ENCODE measurements around the gene C4orf51.

Gene C4orf51

GRCh38 chr4:145756244-145756643 lies 76.3 kb downstream of the C4orf51 start:
- no peak for DNase-seq

GRCh38 chr4:145757188-145757587 lies 77.2 kb downstream of the C4orf51 start:
- no peak for DNase-seq

GRCh38 chr4:145760176-145760575 lies 80.2 kb downstream of the C4orf51 start:
- DNase-seq = no peak

- peak in 32 of 58 donors; percentile 9 to 69 (median 28) for DNase-seq
Measured at GRCh38 chr4:145760961-145761929, 81.3 kb downstream of the C4orf51 start.

DNA sequence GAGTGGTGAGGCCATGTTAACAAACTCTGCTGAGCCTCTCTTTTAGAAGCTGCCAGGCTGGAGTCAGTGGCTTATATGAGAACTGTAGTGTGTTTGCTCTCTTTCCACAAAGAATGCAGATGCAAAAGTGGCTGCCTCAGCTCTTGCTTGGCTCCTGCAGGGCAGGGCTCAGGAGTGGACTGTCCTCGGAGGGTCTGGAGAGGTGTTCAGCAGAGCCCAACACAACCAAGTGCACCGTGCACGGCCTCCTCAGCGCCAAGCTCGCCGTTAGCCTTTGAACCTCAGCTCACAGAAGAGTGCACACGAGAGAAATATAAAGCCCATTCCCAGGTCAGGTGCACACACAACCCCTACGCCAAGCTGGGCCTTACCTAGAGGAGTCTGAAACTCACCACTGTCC lies 82.8 kb downstream of the C4orf51 start:
- no peak for DNase-seq

GRCh38 chr4:145763399-145763798 lies 83.5 kb downstream of the C4orf51 start:
- DNase-seq = no peak

- DNase-seq = no peak
Measured at GRCh38 chr4:145766273-145766672, 86.3 kb downstream of the C4orf51 start.

DNA sequence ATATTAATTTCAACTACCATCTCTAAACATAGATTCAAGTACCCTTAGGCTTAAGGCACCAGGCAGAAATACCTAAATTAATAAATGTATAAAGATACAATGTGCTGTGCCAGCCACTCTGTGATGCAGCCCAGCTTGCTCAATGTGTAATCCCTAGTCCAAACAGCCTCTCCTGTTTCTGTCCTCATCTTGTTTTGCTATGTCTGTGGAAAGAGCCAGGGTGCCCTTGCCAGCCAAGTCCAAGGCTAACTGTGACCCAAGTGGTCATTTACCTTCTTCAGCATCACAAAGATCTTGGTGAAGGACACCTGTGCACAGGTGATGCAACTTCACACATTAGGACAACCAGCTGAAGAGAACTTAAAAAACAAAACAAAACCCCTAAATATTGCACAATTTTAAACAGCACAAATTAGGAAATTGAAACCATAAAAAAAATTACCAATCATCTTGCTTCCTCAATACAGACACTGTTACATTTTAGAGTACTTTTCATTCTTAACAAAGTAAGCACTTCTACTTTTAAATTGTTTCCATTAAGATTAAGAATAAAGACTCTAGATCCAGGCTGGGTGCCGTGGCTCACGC lies 89.6 kb downstream of the C4orf51 start:
- no peak for DNase-seq

GRCh38 chr4:145770124-145770523 lies 90.2 kb downstream of the C4orf51 start:
- no peak for DNase-seq

- no peak for DNase-seq
Measured at GRCh38 chr4:145772347-145772746, 92.4 kb downstream of the C4orf51 start.

GRCh38 chr4:145773581-145774234 lies 93.8 kb downstream of the C4orf51 start:
- DNase-seq = peak in 2 of 58 donors; percentile 9 to 16

DNA sequence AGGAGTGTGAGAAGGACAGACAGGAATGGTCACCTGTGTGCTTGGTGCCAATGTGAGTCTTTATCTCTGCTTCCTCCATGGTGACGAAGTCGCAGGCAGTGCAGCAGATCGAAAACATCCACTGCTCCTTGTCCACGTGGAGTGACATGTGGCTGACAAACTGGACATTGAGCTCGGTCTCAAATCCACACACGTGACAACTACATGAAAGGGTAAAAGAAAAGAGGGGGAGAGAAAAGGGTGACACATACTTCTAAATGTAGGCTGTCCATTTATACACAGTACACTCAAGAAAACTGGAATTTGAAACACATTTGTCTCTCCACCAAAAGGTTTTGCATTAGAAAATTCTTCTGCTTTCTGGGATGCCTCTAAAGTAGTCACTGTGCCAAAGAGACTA lies 94.5 kb downstream of the C4orf51 start:
- no peak for DNase-seq

GRCh38 chr4:145775406-145775805 lies 95.5 kb downstream of the C4orf51 start:
- DNase-seq = no peak

GRCh38 chr4:145776208-145776607 lies 96.3 kb downstream of the C4orf51 start:
- no peak for DNase-seq

DNA sequence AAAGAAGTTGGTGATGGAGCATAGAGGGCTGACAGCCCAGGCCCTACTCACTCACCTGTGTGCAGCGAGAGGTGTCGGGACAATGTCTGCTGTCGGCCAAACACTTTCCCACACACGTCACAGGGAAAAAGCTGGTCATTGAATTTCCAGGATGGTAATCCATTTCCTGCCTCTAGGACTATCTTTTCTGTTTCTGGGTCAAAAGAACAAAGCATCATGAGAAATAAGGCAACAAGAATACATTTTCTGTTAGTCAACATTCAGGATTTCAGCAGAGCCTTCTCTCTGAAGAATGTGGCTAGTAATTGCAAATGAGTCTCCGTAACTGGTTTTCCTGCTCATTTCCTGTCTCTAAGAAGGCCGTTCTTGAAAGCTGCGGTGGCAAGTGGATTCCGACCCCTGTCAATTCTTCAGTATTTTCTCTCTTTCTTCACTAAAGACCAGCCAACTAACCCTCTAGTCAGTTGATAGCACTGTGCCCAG lies 99.4 kb downstream of the C4orf51 start:
- DNase-seq = no peak

DNA sequence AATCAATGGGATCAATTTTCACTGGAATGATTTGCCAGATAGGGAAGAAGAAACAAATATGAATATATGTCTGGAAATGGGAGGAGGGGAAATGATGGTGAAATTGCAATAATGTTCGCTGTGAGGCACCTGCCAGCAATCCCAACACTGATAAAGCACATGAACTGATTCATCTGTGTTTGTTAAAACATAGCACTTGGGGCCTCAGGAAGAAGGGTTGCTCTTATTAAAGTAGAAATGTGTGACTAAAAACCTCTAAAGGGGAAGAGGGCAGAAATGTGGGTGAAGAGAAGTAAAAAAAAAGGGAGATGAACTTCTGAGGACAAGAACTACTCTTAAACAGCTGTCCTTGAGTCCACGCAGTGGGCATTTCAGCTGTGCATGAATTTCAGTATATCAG lies 101.4 kb downstream of the C4orf51 start:
- DNase-seq = no peak
